Nephron (organoid): ENCODE data around the gene EPS8L2.

Source experiments
- H3K27ac Mint-ChIP-seq, 3 experiments: 2 replicates each; pipeline ENCODE4 v1.8.0; 2020; ENCODE audit warnings: mixed read lengths in 3 of 3, mild to moderate bottlenecking in 2 of 3, moderate library complexity in 1 of 3
- H3K27me3 Mint-ChIP-seq: 2 replicates; pipeline ENCODE4 v1.8.0; 2021; ENCODE audit warnings: low read depth, mild to moderate bottlenecking, moderate library complexity, mixed read lengths
- H3K36me3 Mint-ChIP-seq: 2 replicates; pipeline ENCODE4 v1.8.0; 2020; ENCODE audit warnings: low read depth, mixed read lengths
- H3K4me1 Mint-ChIP-seq: 2 replicates; pipeline ENCODE4 v1.8.0; 2020; ENCODE audit warnings: mixed read lengths
- H3K4me3 Mint-ChIP-seq, 3 experiments: 2 replicates each; pipeline ENCODE4 v1.8.0; 2020; ENCODE audit warnings: mild to moderate bottlenecking in 3 of 3, mixed read lengths in 3 of 3, moderate library complexity in 2 of 3
- H3K9me3 Mint-ChIP-seq: 2 replicates; pipeline ENCODE4 v1.8.0; 2020; ENCODE audit warnings: mixed read lengths
- CTCF ChIP-seq, 3 experiments: fragments of 200-600 bp; sonication (generic); IDR thresholded peaks; one replicate each; pipeline ENCODE4 v1.5.0; 2021; ENCODE audit warnings: antibody characterized with exemption in 3 of 3; ENCODE audit not compliant: unreplicated experiment in 3 of 3

The EPS8L2 gene

GRCh38 chr11:691710-692590 lies 14.1 kb upstream of the EPS8L2 start:
- no peaks in the 10 kb centered on the region for H3K9me3 Mint-ChIP-seq
- peaks cover 34% of the 10 kb centered on the region for H3K4me1 Mint-ChIP-seq
- no peak for TF ChIP-seq CTCF (IDR thresholded peaks at IDR 0.05; ENCODE audit: unreplicated experiment in 3 of 3)
- peak overlapping the region; percentile 37 to 61 (median 47) for H3K27ac Mint-ChIP-seq
- H3K36me3 Mint-ChIP-seq: peaks cover 21% of the 10 kb centered on the region
- peak overlapping the region; percentile 21 to 37 (median 22) for H3K4me3 Mint-ChIP-seq
- H3K27me3 Mint-ChIP-seq: peaks cover 5% of the 10 kb centered on the region

DNA sequence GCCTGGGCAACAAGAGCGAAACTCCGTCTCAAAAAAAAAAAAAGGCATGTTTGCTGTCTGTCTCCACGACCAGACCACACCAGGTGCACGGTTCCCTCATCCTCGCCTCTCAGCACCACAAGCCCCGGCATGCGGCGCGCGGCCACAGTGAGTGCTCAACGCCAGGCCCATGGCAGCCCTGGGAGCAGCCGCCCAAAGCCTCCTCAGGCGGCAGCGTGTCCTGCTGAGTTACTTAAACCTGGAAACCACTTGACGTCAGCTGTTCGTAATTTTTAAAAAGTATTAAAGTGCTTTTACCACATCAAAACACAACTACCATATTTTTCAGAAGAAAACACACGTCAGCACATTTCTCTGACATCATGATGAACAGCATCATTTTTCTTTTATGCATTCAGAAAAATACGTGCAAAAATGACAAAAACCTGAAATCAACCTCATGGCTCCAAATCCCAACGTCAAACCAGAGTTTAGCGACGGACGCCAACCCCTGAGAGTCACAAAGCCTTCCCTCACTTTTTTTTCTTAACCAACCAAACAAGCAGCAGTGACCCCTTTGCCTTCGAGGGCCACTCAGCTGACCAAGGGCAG lies 13.1 kb upstream of the EPS8L2 start:
- H3K4me1 Mint-ChIP-seq: peaks cover 43% of the 10 kb centered on the region
- peaks cover 5% of the 10 kb centered on the region for H3K27me3 Mint-ChIP-seq
- no peak for TF ChIP-seq CTCF (IDR thresholded peaks at IDR 0.05; ENCODE audit: unreplicated experiment in 3 of 3)
- peak overlapping the region; percentile 83 to 93 (median 93) for H3K27ac Mint-ChIP-seq
- peaks cover 18% of the 10 kb centered on the region for H3K36me3 Mint-ChIP-seq
- H3K4me3 Mint-ChIP-seq: peak overlapping the region; percentile 80 to 90 (median 90)
- H3K9me3 Mint-ChIP-seq: no peaks in the 10 kb centered on the region

DNA sequence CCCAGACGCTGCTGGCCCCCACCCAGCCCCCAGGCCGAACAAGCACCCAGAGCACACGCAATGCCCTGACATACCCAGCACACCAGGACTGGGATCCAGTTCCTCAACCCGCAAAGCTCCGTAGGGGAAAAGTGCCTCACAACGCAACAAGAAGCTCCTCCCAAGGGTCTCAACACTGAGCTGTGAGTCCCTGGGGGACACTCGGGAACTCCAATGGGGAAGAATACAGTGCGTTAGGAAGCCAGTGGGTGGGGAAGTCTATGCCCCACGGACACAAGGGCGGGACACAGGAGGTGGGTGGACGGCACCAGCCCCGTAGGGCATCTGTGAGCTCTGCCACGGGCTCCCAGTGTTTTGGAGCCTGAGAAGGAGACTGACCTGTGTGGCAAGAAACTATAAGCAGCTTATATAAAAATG lies 12.6 kb upstream of the EPS8L2 start:
- H3K4me1 Mint-ChIP-seq: peaks cover 48% of the 10 kb centered on the region
- no peak for TF ChIP-seq CTCF (IDR thresholded peaks at IDR 0.05; ENCODE audit: unreplicated experiment in 3 of 3)
- peak overlapping the region; percentile 80 to 90 (median 90) for H3K4me3 Mint-ChIP-seq
- peak overlapping the region; percentile 83 to 93 (median 93) for H3K27ac Mint-ChIP-seq
- H3K9me3 Mint-ChIP-seq: no peaks in the 10 kb centered on the region
- H3K36me3 Mint-ChIP-seq: peaks cover 15% of the 10 kb centered on the region
- H3K27me3 Mint-ChIP-seq: peaks cover 5% of the 10 kb centered on the region

DNA sequence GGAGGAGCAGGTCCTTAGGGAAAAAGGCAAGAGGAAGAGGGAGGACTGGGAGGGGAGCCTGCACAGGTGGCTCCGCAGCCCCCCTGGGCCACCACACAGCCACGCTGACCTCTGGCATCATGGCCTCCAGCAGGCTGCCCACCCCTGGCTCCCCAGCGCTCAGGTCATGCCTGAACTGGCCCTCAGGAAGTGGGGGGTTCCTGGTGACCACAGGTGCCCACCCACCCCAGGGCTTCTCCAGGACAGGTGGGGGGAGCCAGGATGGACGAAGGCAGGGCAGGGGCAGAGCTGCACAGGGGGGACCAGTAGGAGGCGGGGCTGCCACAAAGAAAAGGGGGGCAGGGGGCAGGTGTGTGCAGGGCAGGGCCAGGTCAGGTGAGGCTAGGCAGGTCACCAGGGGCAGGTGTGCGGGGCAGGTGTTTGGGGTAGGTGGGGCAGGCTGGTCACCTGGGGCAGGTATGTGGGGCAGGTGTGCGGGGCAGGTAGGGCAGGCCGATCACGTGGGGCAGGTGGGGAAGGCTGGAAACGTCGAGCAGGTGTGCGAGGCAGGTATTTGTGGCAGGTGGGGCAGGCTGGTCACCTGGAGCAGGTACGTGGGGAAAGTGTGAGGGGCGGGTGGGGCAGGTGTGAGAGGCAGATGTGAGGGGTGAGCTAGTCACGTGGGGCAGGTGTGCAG lies 12.0 kb upstream of the EPS8L2 start:
- H3K27ac Mint-ChIP-seq: peak overlapping the region; percentile 83 to 93 (median 93)
- H3K4me3 Mint-ChIP-seq: peak overlapping the region; percentile 80 to 90 (median 90)
- TF ChIP-seq CTCF (IDR thresholded peaks at IDR 0.05; ENCODE audit: unreplicated experiment in 3 of 3): no peak
- H3K9me3 Mint-ChIP-seq: no peaks in the 10 kb centered on the region
- H3K4me1 Mint-ChIP-seq: peaks cover 49% of the 10 kb centered on the region
- H3K36me3 Mint-ChIP-seq: peaks cover 11% of the 10 kb centered on the region
- peaks cover 5% of the 10 kb centered on the region for H3K27me3 Mint-ChIP-seq

- Mint-ChIP-seq H3K9me3 (no peaks in the 10 kb centered on the region), H3K4me1 (peaks cover 49% of the 10 kb centered on the region), H3K36me3 (peaks cover 11% of the 10 kb centered on the region), H3K27ac (peak within 1 kb of the TSS; percentile 98 to 99 (median 99)), H3K4me3 (peak within 1 kb of the TSS; percentile 90 to 91 (median 91)), H3K27me3 (peaks cover 5% of the 10 kb centered on the region)
- TF ChIP-seq CTCF (IDR thresholded peaks at IDR 0.05; ENCODE audit: unreplicated experiment in 3 of 3): no peak
Measured at GRCh38 chr11:694563-695287, 11.3 kb upstream of the EPS8L2 start, which contains the start of gene DEAF1. TSS of gene DEAF1 (minus strand) at chr11:695222. CDS start at chr11:695047, 175 bp downstream.
